Prostate gland (tissue), 2 donors: ENCODE results near the gene CCDC191. TPM values are rescaled to one million over a fixed set of nuclear protein-coding genes. Genes with fewer than 3 reads are reported as not detected.

Source experiments
- DNase-seq: peaks from one replicate; pipeline ENCODE4 v3.0.0-alpha.2; 2019; ENCODE audit warnings: low spot score
- H3K27ac ChIP-seq, 2 donors: fragments of 200-600 bp; sonication (generic); 2 replicates each; pipeline ENCODE4 v1.5.1; 2017 to 2019
- H3K27me3 ChIP-seq: fragments of 200-600 bp; sonication (generic); replicated peaks from 2 replicates; pipeline ENCODE4 v1.5.1; 2019; ENCODE audit not compliant: insufficient read depth
- H3K36me3 ChIP-seq, 2 donors: fragments of 200-600 bp; sonication (generic); 1 replicate in 1 of 2; 2 replicates in 1 of 2; pipeline versions ENCODE4 v1.5.1 to v1.8.1; 2017 to 2019
- H3K4me1 ChIP-seq: fragments of 200-600 bp; sonication (generic); replicated peaks from 2 replicates; pipeline ENCODE4 v1.5.1; 2019
- H3K4me3 ChIP-seq, 2 donors: fragments of 200-600 bp; sonication (generic); 2 replicates each; pipeline ENCODE4 v1.5.1; 2017 to 2019
- H3K9me3 ChIP-seq: fragments of 200-600 bp; sonication (generic); 2 replicates; pipeline ENCODE4 v1.5.1; 2017
- POLR2A ChIP-seq: fragments of 450-650 bp; IDR thresholded peaks from one replicate; pipeline ENCODE4 v1.6.1; 2016; ENCODE audit warnings: antibody characterized with exemption, mild to moderate bottlenecking
- POLR2AphosphoS5 ChIP-seq: sonication (generic); formaldehyde crosslinking; IDR thresholded peaks from one replicate; pipeline ENCODE4 v1.6.1; 2017; ENCODE audit warnings: antibody characterized with exemption
- WGBS: methylation state at CpG from one replicate; pipeline ENCODE4 v1.1.5; 2018; 5-methylcytosine and 5-hydroxymethylcytosine counted together
- intact Hi-C: fragments of 100-400 bp; cut with DNase I; formaldehyde crosslinking; loops from one replicate; pipeline ENCODE4 v1.14.2; 2022
- total RNA-seq, 2 donors: library from RNA; depleted of rRNA; stranded (reverse); fragments of >200 nt; gene quantifications; one replicate each; pipeline ENCODE4 v1.1.0, GENCODE V29; 2016
- TF ChIP-seq, protein P1 (sequence below), 4 experiments: fragments of 200-600 bp in 2 of 4; fragments of 450-650 bp in 2 of 4; sonication (generic) in 2 of 4; IDR thresholded peaks; 1 replicate in 3 of 4; 2 replicates in 1 of 4; pipeline ENCODE4 v1.5.1; 2016 to 2019; ENCODE audit warnings: antibody characterized with exemption in 4 of 4, mild to moderate bottlenecking in 2 of 4, moderate library complexity in 2 of 4

CCDC191 gene
- total RNA-seq, 2 donors from 2014 or later = 4.6 to 8.1 TPM

DNA sequence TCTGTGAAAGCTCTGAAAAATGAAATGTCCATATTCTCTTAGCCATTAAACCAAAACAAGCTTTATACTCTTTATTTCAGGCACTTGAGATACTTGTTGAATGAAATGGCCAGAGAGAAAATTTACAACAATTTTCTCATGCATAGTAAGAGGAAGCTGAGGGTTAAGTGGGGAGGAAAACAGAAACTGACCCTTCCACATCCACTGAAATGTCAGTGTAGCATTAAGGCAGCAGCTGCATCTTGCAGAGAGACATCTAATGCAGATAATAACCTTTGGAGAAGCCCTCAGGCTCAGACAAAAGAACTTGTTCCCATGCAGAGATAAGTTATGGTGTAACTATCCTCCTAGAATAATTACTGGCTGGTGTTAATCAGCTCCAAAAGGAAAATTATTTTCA is 74.5 kb downstream of the CCDC191 start:
- H3K4me3 ChIP-seq = no peak overlapping the region
- no peak overlapping the region for H3K27ac ChIP-seq
- no peak for DNase-seq
- no peaks in the 10 kb centered on the region for H3K27me3 ChIP-seq
- no peaks in the 10 kb centered on the region for H3K36me3 ChIP-seq
- H3K9me3 ChIP-seq = no peaks in the 10 kb centered on the region
- TF ChIP-seq, protein P1, sequence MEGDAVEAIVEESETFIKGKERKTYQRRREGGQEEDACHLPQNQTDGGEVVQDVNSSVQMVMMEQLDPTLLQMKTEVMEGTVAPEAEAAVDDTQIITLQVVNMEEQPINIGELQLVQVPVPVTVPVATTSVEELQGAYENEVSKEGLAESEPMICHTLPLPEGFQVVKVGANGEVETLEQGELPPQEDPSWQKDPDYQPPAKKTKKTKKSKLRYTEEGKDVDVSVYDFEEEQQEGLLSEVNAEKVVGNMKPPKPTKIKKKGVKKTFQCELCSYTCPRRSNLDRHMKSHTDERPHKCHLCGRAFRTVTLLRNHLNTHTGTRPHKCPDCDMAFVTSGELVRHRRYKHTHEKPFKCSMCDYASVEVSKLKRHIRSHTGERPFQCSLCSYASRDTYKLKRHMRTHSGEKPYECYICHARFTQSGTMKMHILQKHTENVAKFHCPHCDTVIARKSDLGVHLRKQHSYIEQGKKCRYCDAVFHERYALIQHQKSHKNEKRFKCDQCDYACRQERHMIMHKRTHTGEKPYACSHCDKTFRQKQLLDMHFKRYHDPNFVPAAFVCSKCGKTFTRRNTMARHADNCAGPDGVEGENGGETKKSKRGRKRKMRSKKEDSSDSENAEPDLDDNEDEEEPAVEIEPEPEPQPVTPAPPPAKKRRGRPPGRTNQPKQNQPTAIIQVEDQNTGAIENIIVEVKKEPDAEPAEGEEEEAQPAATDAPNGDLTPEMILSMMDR (IDR thresholded peaks at IDR 0.05) = no peak
- TF ChIP-seq POLR2A (no peak), POLR2AphosphoS5 (no peak)
- intact Hi-C loops = no loop called here
- no peaks in the 10 kb centered on the region for H3K4me1 ChIP-seq

DNA sequence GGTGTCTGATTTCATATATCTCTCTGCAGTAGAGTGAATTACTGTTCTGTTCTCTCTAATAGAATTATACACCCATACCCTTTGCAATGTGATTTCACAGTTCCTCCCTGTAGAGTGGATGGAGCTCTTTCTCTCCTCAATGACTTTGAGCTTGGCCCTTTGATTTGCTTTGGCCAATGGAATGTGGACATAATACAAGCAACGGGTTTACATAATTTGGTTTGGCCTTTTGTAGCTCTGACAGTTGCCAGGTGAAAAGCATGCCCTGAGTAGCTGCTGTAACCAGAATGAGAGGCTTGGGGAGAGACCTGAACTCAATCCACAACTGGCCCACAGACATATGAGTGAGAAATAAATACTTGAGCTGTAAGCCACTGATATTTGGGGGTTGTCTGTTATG is 76.4 kb downstream of the CCDC191 start:
- Histone ChIP-seq H3K4me1 (no peaks in the 10 kb centered on the region), H3K4me3 (no peak overlapping the region), H3K27me3 (no peaks in the 10 kb centered on the region), H3K27ac (no peak overlapping the region), H3K9me3 (no peaks in the 10 kb centered on the region), H3K36me3 (no peaks in the 10 kb centered on the region)
- TF ChIP-seq POLR2A = no peak
- no peak for TF ChIP-seq POLR2AphosphoS5
- TF ChIP-seq, protein P1 (IDR thresholded peaks at IDR 0.05) = no peak
- intact Hi-C loops = no loop called here
- DNase-seq = no peak
- 68% methylated on average over 1 of the region's 1 CpG for whole genome bisulfite sequencing

DNA sequence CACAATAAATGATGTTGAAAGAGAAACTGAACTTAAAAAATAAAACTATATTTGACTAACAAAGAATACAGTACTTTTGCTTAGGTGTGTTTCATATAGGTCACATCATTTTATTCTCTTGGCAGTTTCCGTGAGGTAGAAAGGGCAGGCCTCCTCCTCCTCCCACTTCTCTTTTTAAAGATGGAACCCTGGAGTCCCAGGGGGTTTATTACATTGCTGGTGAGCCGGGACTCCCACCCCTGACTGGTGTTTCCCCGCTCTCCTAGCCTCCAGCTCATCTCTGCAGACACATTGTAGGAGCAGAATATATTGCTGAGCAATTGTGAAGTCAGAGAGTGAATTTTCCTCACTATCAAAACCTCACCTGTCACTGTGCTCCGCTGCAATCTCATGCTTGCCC is 78.5 kb downstream of the CCDC191 start:
- Histone ChIP-seq H3K27me3 (no peaks in the 10 kb centered on the region), H3K4me1 (no peaks in the 10 kb centered on the region), H3K4me3 (no peak overlapping the region), H3K27ac (no peak overlapping the region), H3K36me3 (no peaks in the 10 kb centered on the region), H3K9me3 (no peaks in the 10 kb centered on the region)
- TF ChIP-seq POLR2A = no peak
- TF ChIP-seq POLR2AphosphoS5 = no peak
- TF ChIP-seq, protein P1 (IDR thresholded peaks at IDR 0.05) = no peak
- 90% methylated on average over 4 of the region's 4 CpGs for WGBS
- no peak for DNase-seq
- intact Hi-C loops = no loop called here

DNA sequence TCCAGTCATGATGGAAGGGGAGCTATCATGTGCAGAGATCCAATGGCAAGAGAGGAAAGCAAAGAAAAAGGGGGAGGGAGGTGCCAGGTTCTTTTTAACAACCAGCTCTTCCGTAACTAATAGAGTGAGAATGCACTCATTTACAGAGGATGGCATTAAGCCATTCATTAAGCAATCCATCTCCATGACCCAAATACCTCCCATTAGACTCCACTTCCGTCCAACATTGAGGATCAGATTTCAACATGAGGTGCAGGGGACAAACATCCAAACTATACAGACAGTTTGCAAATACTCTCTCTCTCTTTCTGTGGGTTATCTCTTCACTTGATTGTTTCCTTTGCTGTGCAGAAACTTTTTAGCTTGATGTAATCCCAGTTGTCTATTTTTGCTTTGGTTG is 87.3 kb downstream of the CCDC191 start:
- Histone ChIP-seq H3K4me1 (no peaks in the 10 kb centered on the region), H3K9me3 (no peaks in the 10 kb centered on the region), H3K4me3 (no peak overlapping the region), H3K36me3 (no peaks in the 10 kb centered on the region), H3K27me3 (no peaks in the 10 kb centered on the region), H3K27ac (no peak overlapping the region)
- TF ChIP-seq POLR2AphosphoS5 (no peak), POLR2A (no peak)
- TF ChIP-seq, protein P1 (IDR thresholded peaks at IDR 0.05) = no peak
- no peak for DNase-seq
- intact Hi-C loops = no loop called here
- WGBS = 23% methylated on average over 2 of the region's 2 CpGs

DNA sequence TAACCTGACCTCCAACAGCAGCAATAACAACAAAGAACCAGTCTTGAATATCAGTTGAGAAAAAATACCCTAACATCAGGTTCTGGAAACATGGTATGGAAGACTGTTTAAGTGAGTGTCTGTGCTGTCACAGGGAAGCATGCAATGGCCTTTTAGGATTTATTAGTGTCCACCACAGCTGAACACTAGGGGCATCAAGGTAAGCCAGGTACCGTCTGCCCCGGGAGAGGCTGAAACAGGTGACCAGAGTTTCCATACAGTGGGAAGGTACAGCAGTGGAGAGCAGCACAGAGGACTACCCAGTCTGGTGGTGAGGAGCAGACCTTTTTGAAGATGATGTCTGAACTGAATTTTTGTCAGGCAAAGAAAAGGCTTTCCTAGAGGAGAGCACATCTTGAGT is 90.2 kb downstream of the CCDC191 start:
- H3K27ac ChIP-seq = no peak overlapping the region
- H3K27me3 ChIP-seq = no peaks in the 10 kb centered on the region
- no peaks in the 10 kb centered on the region for H3K4me1 ChIP-seq
- no peaks in the 10 kb centered on the region for H3K36me3 ChIP-seq
- H3K9me3 ChIP-seq = no peaks in the 10 kb centered on the region
- DNase-seq = no peak
- intact Hi-C loops = no loop called here
- WGBS = 65% methylated on average over 2 of the region's 2 CpGs
- TF ChIP-seq, protein P1 (IDR thresholded peaks at IDR 0.05) = no peak
- TF ChIP-seq POLR2A = no peak
- TF ChIP-seq POLR2AphosphoS5 = no peak
- H3K4me3 ChIP-seq = no peak overlapping the region
